Vagina (tissue), 2 donors: ENCODE data around the gene RALB.

ENCODE experiments used
- POLR2AphosphoS5 ChIP-seq, 2 donors: sonication (generic); formaldehyde crosslinking; IDR thresholded peaks; one replicate each; pipeline ENCODE4 v1.9.0; 2017; ENCODE audit warnings: antibody characterized with exemption in 2 of 2, mild to moderate bottlenecking in 2 of 2, low read depth in 1 of 2; ENCODE audit not compliant: insufficient read depth in 1 of 2
- TF ChIP-seq, protein P1 (sequence below), 3 experiments: fragments of 450-650 bp in 2 of 3; fragments of 200-600 bp in 1 of 3; sonication (generic) in 1 of 3; IDR thresholded peaks; one replicate each; pipeline ENCODE4 v1.5.1; 2017 to 2019; ENCODE audit warnings: antibody characterized with exemption in 3 of 3, mild to moderate bottlenecking in 2 of 3, moderate library complexity in 2 of 3

DNA sequence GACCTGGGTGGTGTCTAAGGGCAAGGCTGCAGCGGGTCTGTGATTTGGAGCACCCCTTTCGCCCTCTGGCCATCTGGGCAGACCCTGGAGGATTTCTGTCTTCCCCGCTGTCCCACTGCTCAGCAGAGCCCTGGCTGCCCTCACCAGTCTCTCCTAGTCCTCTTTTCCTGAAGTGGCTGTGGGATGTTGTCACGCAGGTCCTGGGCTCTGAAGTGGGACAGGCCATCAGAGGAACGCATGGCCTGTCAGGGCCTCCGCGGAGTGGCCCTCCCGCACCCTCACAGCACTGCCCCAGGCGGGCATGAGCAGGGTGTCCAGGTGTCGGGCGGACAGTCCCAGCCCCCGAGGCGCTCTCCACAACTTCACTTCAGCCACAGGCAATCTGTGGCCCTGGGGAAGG is 28.4 kb upstream of the RALB start:
- TF ChIP-seq, protein P1, sequence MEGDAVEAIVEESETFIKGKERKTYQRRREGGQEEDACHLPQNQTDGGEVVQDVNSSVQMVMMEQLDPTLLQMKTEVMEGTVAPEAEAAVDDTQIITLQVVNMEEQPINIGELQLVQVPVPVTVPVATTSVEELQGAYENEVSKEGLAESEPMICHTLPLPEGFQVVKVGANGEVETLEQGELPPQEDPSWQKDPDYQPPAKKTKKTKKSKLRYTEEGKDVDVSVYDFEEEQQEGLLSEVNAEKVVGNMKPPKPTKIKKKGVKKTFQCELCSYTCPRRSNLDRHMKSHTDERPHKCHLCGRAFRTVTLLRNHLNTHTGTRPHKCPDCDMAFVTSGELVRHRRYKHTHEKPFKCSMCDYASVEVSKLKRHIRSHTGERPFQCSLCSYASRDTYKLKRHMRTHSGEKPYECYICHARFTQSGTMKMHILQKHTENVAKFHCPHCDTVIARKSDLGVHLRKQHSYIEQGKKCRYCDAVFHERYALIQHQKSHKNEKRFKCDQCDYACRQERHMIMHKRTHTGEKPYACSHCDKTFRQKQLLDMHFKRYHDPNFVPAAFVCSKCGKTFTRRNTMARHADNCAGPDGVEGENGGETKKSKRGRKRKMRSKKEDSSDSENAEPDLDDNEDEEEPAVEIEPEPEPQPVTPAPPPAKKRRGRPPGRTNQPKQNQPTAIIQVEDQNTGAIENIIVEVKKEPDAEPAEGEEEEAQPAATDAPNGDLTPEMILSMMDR (IDR thresholded peaks at IDR 0.05) = no peak
- TF ChIP-seq POLR2AphosphoS5 (IDR thresholded peaks at IDR 0.05; ENCODE audit: insufficient read depth in 1 of 2, low read depth in 1 of 2) = no peak
